K562 (cell line): ENCODE results near the gene ZMIZ1. TPM values are rescaled to one million over a fixed set of nuclear protein-coding genes. Genes with fewer than 3 reads are reported as not detected.

Experiments
- ATAC-seq: fragments of 200-7000 bp; cut with Tn5 transposase; 3 replicates; pipeline ENCODE4 v1.9.1; 2020; ENCODE audit warnings: moderate library complexity
- BruUV-seq: library from RNA; stranded (reverse); fragments of 400-500 nt; replicated peaks from 2 replicates; lab custom pipeline; 2021; lab: Mats Ljungman, UMichigan
- CTCF ChIA-PET: fragments of 300-600 bp; formaldehyde crosslinking; extraction: SDS; loops from one replicate; lab custom pipeline; 2021; ENCODE audit warnings: low intra/inter-chr PET ratio; lab: Yijun Ruan, JAX
- POLR2A ChIA-PET: fragments of 300-600, 350-650 bp; sonication (Branson Sonifier 250); formaldehyde crosslinking; extraction: SDS; loops from one replicate; lab custom pipeline; 2021; ENCODE audit warnings: antibody characterized with exemption, inconsistent platforms; lab: Yijun Ruan, JAX
- DNase-seq, 4 experiments: peaks; one replicate each; pipeline versions ENCODE4 v3.0.0 to v3.0.0-alpha.2; 2011 to 2018; ENCODE audit warnings: low spot score in 3 of 4, mixed read lengths in 3 of 4; ENCODE audit errors: extremely low read depth in 1 of 4
- FAIRE-seq: peaks from 2 replicates; lab custom pipeline; 2011; peaks lifted over from hg19 to GRCh38; lab: Jason Lieb, UNC
- H2AFZ ChIP-seq: 2 replicates; pipeline ENCODE4 v1.6.0; 2011; ENCODE audit warnings: low read depth, low read length, control low read depth, inconsistent platforms
- H3K27ac ChIP-seq: fragments of 200-600 bp; 3 replicates; pipeline ENCODE4 v1.8.0; 2011; ENCODE audit warnings: low read depth, mild to moderate bottlenecking, control low read depth, inconsistent platforms, low read length, moderate library complexity, mixed read lengths; ENCODE audit errors: extremely low read depth
- H3K27me3 ChIP-seq, 2 experiments: fragments of 300-600 bp in 1 of 2; 2 replicates in 1 of 2; 3 replicates in 1 of 2; pipeline versions ENCODE4 v1.6.0 to v1.8.0; 2011; ENCODE audit warnings: inconsistent platforms in 2 of 2, low read length in 2 of 2, mild to moderate bottlenecking in 1 of 2, mixed read lengths in 1 of 2, moderate library complexity in 1 of 2; ENCODE audit not compliant: control insufficient read depth in 2 of 2, insufficient read depth in 2 of 2
- H3K36me3 ChIP-seq: fragments of 300-600 bp; 3 replicates; pipeline ENCODE4 v1.8.0; 2011; ENCODE audit warnings: mild to moderate bottlenecking, low read length, inconsistent platforms; ENCODE audit not compliant: control insufficient read depth, insufficient read depth
- H3K4me1 ChIP-seq, 2 experiments: fragments of 200-600 bp in 1 of 2; replicated peaks in 1 of 2; 2 replicates in 1 of 2; 3 replicates in 1 of 2; pipeline versions ENCODE4 v1.5.1 to v1.8.0; 2011; ENCODE audit warnings: inconsistent platforms in 2 of 2, low read length in 2 of 2, mild to moderate bottlenecking in 1 of 2, mixed read lengths in 1 of 2, moderate library complexity in 1 of 2; ENCODE audit not compliant: control insufficient read depth in 2 of 2, insufficient read depth in 2 of 2
- H3K4me2 ChIP-seq: 2 replicates; pipeline ENCODE4 v1.6.1; 2011; ENCODE audit warnings: low read length, control low read depth, inconsistent platforms, mixed read lengths; ENCODE audit not compliant: insufficient read depth
- H3K4me3 ChIP-seq: fragments of 200-600 bp; sonication (generic), shearing (Covaris generic); 2 replicates; pipeline ENCODE4 v1.5.1; 2016; ENCODE audit warnings: control low read depth, inconsistent platforms
- H3K79me2 ChIP-seq: fragments of 200-600 bp; 3 replicates; pipeline ENCODE4 v1.8.0; 2011; ENCODE audit warnings: low read length, inconsistent platforms; ENCODE audit not compliant: control insufficient read depth, insufficient read depth
- H3K9ac ChIP-seq, 2 experiments: 2 replicates each; pipeline versions ENCODE4 v1.6.0 to v1.6.1; 2011; ENCODE audit warnings: low read depth in 2 of 2, low read length in 2 of 2, control low read depth in 1 of 2, inconsistent platforms in 1 of 2, mild to moderate bottlenecking in 1 of 2, mixed read lengths in 1 of 2; ENCODE audit not compliant: insufficient read depth in 1 of 2
- H3K9me1 ChIP-seq: one replicate; pipeline ENCODE4 v1.6.0; 2011; ENCODE audit warnings: inconsistent platforms, mild to moderate bottlenecking, low read length, moderate library complexity; ENCODE audit not compliant: control insufficient read depth, insufficient read depth
- H3K9me3 ChIP-seq: replicated peaks from 2 replicates; pipeline ENCODE4 v1.5.1; 2011; ENCODE audit warnings: low read depth, low read length, inconsistent platforms; ENCODE audit not compliant: control insufficient read depth, insufficient read depth
- H4K20me1 ChIP-seq: replicated peaks from 2 replicates; pipeline ENCODE4 v1.6.1; 2011; ENCODE audit warnings: low read length, inconsistent platforms, mixed read lengths; ENCODE audit not compliant: control insufficient read depth, insufficient read depth
- FOXK1 ChIP-seq: sonication (generic); formaldehyde crosslinking; IDR thresholded peaks from 2 replicates; pipeline ENCODE4 v1.8.0; 2022; ENCODE audit warnings: missing genetic modification reagents, mild to moderate bottlenecking, borderline replicate concordance
- MTA3 ChIP-seq: fragments of 450-650 bp; formaldehyde crosslinking; IDR thresholded peaks from 2 replicates; pipeline ENCODE4 v1.6.1; 2017; ENCODE audit warnings: mild to moderate bottlenecking, borderline replicate concordance
- NFXL1 ChIP-seq: fragments of 450-650 bp; formaldehyde crosslinking; IDR thresholded peaks from 2 replicates; pipeline ENCODE4 v1.4.0; 2021; ENCODE audit warnings: mild to moderate bottlenecking
- RAD51 ChIP-seq: fragments of 450-650 bp; IDR thresholded peaks from 2 replicates; pipeline ENCODE4 v1.7.1; 2016; ENCODE audit warnings: low read depth, mild to moderate bottlenecking, borderline replicate concordance
- SRF ChIP-seq, 2 experiments: fragments of 250-450, 450-650 bp in 1 of 2; sonication (Bioruptor Pico) in 1 of 2; sonication (generic) in 1 of 2; formaldehyde crosslinking; IDR thresholded peaks; 2 replicates each; pipeline versions ENCODE4 v1.5.0 to v1.5.1; 2020 to 2022; ENCODE audit warnings: mild to moderate bottlenecking in 1 of 2, missing genetic modification reagents in 1 of 2
- WGBS: fragments of 100-300 bp; shearing (Covaris generic); methylation state at CpG from one replicate; pipeline ENCODE4 v1.1.6; 2016; ENCODE audit warnings: low coverage, mixed read lengths; ENCODE audit not compliant: insufficient coverage; ENCODE audit errors: missing lambda C conversion rate; 5-methylcytosine and 5-hydroxymethylcytosine counted together
- in situ Hi-C: fragments of 300-500 bp; cut with MboI; formaldehyde crosslinking; loops from 4 replicates; pipeline ENCODE4 v1.15.0; 2018; ENCODE audit warnings: inconsistent platforms, mixed read lengths
- intact Hi-C: fragments of 100-400 bp; cut with micrococcal nuclease; formaldehyde crosslinking; loops from 2 replicates; pipeline ENCODE4 v1.14.2; 2022
- polyA plus RNA-seq, 8 experiments: library from polyadenylated mRNA; depleted of rRNA in 4 of 8; stranded (reverse) in 5 of 8; unstranded in 3 of 8; fragments of >200 nt; fragmentation: Nextera tagmentation in 2 of 8; fragmentation: Illumina TruSeq in 1 of 8; extraction: Ambion mirVana in 2 of 8; extraction: Trizol in 1 of 8; gene quantifications; 2 replicates each; pipeline versions ENCODE4 v1.2.1 to v1.2.3, GENCODE V29; 2011 to 2014; ENCODE audit warnings: inconsistent platforms in 1 of 8, missing spikeins in 1 of 8
- total RNA-seq, 7 experiments: library from RNA; depleted of rRNA in 6 of 7; stranded (reverse); fragments of >200 nt in 6 of 7; fragmentation: Illumina TruSeq in 2 of 7; extraction: Trizol in 2 of 7; gene quantifications; 2 replicates each; pipeline versions ENCODE4 v1.2.1 to v1.2.3, GENCODE V29; 2011 to 2021; ENCODE audit warnings: low replicate concordance in 1 of 7
- TF ChIP-seq, protein P1 (sequence below): fragments of 250-450 bp; sonication (Bioruptor Pico); IDR thresholded peaks from 2 replicates; pipeline ENCODE4 v1.4.0; 2020; ENCODE audit warnings: mild to moderate bottlenecking
- TF ChIP-seq, protein P2 (sequence below): fragments of 450-650 bp; IDR thresholded peaks from 2 replicates; pipeline ENCODE4 v1.6.1; 2016; ENCODE audit warnings: mild to moderate bottlenecking, moderate library complexity

Gene ZMIZ1
- total and polyA plus RNA-seq, 9 of the 15 experiments (the other 6 are each of a cell fraction or from before 2014, with no cell fraction given), result 1.0 to 37.3 (median 4.3) TPM

DNA sequence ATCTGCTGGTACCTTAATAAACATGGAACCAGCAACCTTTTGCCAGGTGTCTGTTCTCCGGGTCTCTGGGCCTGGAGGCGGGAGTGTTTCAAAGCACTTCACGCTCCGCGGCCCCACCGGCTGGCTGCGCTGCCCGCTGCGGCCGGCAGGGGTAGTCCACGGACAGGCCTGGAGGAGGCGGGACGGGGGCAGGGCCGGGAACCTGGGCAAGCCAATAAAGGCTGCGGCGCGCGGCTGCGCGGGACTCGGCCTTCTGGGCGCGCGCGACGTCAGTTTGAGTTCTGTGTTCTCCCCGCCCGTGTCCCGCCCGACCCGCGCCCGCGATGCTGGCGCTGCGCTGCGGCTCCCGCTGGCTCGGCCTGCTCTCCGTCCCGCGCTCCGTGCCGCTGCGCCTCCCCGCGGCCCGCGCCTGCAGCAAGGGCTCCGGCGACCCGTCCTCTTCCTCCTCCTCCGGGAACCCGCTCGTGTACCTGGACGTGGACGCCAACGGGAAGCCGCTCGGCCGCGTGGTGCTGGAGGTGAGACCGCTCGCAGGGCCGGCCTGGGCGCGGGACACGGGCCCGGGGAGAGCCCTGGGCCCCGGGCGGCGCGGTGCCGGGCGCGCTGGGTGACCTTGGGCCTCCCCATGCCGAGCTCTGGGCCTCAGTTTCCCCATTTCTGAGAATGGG, 278.6 kb downstream of the ZMIZ1 start, which contains the start of gene PPIF:
PPIF (plus strand) TSS at position 244 of the 668 bp plus-strand sequence; CDS start at position 324, 80 bp downstream.
- CTCF ChIA-PET, result interaction anchor here (0.7 kb wide), 1 partner anchor 120 kb away, joined by 3 read pairs; no protein-coding TSS in a partner anchor
- ATAC-seq, result peak; percentile 91
- Histone ChIP-seq H3K4me3 (peak within 1 kb of the TSS; percentile 88), H3K9ac (peak within 1 kb of the TSS; percentile 95 to 99), H3K4me2 (peak within 1 kb of the TSS; percentile 88), H3K36me3 (peaks cover 41% of the 10 kb centered on the region), H4K20me1 (peaks cover 25% of the 10 kb centered on the region), H3K4me1 (peaks cover 37 to 59% of the 10 kb centered on the region in 2 experiments), H3K27ac (peak within 1 kb of the TSS; percentile 96), H3K9me1 (peaks cover 21% of the 10 kb centered on the region), H3K27me3 (no peaks in the 10 kb centered on the region), H2AFZ (peak within 1 kb of the TSS; percentile 74), H3K9me3 (no peaks in the 10 kb centered on the region), H3K79me2 (peaks cover 39% of the 10 kb centered on the region)
- BruUV-seq, result no TSS peak
- FAIRE-seq, result peak; percentile 78
- in situ Hi-C loops, result no loop called here
- DNase-seq, result peak; percentile 95 to 98 (median 96)
- intact Hi-C loops, result no loop called here
- POLR2A ChIA-PET, result interaction anchor here (0.6 to 2.7 kb wide), 11 partner anchors 13 to 1525 kb away, joined by 3 to 16 read pairs (median 4); partner anchors contain the start of gene ZCCHC24
- under 1% methylated on average over 56 of the region's 77 CpGs for WGBS
- peak; percentile 69 for TF ChIP-seq MTA3
- no peak for TF ChIP-seq FOXK1 (CRISPR knock-in tag)
- TF ChIP-seq RAD51, result no peak
- TF ChIP-seq, protein P1, sequence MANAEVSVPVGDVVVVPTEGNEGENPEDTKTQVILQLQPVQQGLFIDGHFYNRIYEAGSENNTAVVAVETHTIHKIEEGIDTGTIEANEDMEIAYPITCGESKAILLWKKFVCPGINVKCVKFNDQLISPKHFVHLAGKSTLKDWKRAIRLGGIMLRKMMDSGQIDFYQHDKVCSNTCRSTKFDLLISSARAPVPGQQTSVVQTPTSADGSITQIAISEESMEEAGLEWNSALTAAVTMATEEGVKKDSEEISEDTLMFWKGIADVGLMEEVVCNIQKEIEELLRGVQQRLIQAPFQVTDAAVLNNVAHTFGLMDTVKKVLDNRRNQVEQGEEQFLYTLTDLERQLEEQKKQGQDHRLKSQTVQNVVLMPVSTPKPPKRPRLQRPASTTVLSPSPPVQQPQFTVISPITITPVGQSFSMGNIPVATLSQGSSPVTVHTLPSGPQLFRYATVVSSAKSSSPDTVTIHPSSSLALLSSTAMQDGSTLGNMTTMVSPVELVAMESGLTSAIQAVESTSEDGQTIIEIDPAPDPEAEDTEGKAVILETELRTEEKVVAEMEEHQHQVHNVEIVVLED (CRISPR knock-in tag), result 0 out of 2 replicates have a peak, but pooled peaks have one; percentile 37
- 0 out of 4 replicates have a peak, but pooled peaks of 1 of the 2 experiments have one; percentile 30 for TF ChIP-seq SRF (CRISPR knock-in tag; IDR thresholded peaks at IDR 0.05)
- TF ChIP-seq NFXL1 (CRISPR knock-in tag), result no peak
- TF ChIP-seq, protein P2, sequence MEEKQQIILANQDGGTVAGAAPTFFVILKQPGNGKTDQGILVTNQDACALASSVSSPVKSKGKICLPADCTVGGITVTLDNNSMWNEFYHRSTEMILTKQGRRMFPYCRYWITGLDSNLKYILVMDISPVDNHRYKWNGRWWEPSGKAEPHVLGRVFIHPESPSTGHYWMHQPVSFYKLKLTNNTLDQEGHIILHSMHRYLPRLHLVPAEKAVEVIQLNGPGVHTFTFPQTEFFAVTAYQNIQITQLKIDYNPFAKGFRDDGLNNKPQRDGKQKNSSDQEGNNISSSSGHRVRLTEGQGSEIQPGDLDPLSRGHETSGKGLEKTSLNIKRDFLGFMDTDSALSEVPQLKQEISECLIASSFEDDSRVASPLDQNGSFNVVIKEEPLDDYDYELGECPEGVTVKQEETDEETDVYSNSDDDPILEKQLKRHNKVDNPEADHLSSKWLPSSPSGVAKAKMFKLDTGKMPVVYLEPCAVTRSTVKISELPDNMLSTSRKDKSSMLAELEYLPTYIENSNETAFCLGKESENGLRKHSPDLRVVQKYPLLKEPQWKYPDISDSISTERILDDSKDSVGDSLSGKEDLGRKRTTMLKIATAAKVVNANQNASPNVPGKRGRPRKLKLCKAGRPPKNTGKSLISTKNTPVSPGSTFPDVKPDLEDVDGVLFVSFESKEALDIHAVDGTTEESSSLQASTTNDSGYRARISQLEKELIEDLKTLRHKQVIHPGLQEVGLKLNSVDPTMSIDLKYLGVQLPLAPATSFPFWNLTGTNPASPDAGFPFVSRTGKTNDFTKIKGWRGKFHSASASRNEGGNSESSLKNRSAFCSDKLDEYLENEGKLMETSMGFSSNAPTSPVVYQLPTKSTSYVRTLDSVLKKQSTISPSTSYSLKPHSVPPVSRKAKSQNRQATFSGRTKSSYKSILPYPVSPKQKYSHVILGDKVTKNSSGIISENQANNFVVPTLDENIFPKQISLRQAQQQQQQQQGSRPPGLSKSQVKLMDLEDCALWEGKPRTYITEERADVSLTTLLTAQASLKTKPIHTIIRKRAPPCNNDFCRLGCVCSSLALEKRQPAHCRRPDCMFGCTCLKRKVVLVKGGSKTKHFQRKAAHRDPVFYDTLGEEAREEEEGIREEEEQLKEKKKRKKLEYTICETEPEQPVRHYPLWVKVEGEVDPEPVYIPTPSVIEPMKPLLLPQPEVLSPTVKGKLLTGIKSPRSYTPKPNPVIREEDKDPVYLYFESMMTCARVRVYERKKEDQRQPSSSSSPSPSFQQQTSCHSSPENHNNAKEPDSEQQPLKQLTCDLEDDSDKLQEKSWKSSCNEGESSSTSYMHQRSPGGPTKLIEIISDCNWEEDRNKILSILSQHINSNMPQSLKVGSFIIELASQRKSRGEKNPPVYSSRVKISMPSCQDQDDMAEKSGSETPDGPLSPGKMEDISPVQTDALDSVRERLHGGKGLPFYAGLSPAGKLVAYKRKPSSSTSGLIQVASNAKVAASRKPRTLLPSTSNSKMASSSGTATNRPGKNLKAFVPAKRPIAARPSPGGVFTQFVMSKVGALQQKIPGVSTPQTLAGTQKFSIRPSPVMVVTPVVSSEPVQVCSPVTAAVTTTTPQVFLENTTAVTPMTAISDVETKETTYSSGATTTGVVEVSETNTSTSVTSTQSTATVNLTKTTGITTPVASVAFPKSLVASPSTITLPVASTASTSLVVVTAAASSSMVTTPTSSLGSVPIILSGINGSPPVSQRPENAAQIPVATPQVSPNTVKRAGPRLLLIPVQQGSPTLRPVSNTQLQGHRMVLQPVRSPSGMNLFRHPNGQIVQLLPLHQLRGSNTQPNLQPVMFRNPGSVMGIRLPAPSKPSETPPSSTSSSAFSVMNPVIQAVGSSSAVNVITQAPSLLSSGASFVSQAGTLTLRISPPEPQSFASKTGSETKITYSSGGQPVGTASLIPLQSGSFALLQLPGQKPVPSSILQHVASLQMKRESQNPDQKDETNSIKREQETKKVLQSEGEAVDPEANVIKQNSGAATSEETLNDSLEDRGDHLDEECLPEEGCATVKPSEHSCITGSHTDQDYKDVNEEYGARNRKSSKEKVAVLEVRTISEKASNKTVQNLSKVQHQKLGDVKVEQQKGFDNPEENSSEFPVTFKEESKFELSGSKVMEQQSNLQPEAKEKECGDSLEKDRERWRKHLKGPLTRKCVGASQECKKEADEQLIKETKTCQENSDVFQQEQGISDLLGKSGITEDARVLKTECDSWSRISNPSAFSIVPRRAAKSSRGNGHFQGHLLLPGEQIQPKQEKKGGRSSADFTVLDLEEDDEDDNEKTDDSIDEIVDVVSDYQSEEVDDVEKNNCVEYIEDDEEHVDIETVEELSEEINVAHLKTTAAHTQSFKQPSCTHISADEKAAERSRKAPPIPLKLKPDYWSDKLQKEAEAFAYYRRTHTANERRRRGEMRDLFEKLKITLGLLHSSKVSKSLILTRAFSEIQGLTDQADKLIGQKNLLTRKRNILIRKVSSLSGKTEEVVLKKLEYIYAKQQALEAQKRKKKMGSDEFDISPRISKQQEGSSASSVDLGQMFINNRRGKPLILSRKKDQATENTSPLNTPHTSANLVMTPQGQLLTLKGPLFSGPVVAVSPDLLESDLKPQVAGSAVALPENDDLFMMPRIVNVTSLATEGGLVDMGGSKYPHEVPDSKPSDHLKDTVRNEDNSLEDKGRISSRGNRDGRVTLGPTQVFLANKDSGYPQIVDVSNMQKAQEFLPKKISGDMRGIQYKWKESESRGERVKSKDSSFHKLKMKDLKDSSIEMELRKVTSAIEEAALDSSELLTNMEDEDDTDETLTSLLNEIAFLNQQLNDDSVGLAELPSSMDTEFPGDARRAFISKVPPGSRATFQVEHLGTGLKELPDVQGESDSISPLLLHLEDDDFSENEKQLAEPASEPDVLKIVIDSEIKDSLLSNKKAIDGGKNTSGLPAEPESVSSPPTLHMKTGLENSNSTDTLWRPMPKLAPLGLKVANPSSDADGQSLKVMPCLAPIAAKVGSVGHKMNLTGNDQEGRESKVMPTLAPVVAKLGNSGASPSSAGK, result no peak
